ENCODE data around the gene SF3A2. TPM values are rescaled to one million over a fixed set of nuclear protein-coding genes. Genes with fewer than 3 reads are reported as not detected.
"Not testable (repeated sequence)": the region's sequence is repeated elsewhere in the genome, so short reads cannot be mapped to it uniquely, and the experiment has no call there.

Gene SF3A2
- total RNA-seq, 4 donors from 2014 or later = 25.7 to 39.8 (median 30.3) TPM

DNA sequence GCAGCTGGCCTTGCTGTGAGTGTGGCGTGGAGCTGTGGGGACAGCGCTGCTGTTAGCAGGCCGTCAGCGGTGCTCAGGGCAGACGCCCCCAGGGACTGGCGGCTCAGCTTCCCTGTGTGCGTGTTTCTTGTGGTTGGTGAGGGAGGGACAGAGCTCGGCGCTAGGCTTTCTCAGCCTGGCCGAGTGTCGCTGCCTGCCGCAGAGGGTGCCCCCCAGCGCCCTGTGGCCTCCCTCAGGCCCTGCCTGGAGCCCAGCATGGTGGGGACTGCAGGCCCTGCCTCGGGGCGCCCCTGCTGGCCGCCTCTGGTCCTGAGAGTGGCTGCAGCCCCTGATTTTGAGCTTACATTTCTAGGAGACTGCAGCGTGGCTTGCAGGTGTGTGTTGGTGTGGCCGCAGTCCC, 37.4 kb upstream of the SF3A2 start:
- no peaks in the 10 kb centered on the region for H3K4me1 ChIP-seq
- no peak overlapping the region for H3K27ac ChIP-seq
- peaks cover 17 to 24% of the 10 kb centered on the region in 2 donors for H3K36me3 ChIP-seq
- H3K27me3 ChIP-seq = no peaks in the 10 kb centered on the region
- intact Hi-C loops (cut with DNase I) = no loop called here
- 77% methylated on average over 14 of the region's 18 CpGs; no CpG with 5 or more reads in 1 of the 2 donors for WGBS, 2 donors
- DNase-seq = no peak
- TF ChIP-seq POLR2A (IDR thresholded peaks at IDR 0.05) = no peak
- TF ChIP-seq, protein P1, sequence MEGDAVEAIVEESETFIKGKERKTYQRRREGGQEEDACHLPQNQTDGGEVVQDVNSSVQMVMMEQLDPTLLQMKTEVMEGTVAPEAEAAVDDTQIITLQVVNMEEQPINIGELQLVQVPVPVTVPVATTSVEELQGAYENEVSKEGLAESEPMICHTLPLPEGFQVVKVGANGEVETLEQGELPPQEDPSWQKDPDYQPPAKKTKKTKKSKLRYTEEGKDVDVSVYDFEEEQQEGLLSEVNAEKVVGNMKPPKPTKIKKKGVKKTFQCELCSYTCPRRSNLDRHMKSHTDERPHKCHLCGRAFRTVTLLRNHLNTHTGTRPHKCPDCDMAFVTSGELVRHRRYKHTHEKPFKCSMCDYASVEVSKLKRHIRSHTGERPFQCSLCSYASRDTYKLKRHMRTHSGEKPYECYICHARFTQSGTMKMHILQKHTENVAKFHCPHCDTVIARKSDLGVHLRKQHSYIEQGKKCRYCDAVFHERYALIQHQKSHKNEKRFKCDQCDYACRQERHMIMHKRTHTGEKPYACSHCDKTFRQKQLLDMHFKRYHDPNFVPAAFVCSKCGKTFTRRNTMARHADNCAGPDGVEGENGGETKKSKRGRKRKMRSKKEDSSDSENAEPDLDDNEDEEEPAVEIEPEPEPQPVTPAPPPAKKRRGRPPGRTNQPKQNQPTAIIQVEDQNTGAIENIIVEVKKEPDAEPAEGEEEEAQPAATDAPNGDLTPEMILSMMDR (IDR thresholded peaks at IDR 0.05) = no peak
- H3K4me3 ChIP-seq (replicated peaks in 1 of 3) = no peak overlapping the region
- H3K9me3 ChIP-seq = no peaks in the 10 kb centered on the region

DNA sequence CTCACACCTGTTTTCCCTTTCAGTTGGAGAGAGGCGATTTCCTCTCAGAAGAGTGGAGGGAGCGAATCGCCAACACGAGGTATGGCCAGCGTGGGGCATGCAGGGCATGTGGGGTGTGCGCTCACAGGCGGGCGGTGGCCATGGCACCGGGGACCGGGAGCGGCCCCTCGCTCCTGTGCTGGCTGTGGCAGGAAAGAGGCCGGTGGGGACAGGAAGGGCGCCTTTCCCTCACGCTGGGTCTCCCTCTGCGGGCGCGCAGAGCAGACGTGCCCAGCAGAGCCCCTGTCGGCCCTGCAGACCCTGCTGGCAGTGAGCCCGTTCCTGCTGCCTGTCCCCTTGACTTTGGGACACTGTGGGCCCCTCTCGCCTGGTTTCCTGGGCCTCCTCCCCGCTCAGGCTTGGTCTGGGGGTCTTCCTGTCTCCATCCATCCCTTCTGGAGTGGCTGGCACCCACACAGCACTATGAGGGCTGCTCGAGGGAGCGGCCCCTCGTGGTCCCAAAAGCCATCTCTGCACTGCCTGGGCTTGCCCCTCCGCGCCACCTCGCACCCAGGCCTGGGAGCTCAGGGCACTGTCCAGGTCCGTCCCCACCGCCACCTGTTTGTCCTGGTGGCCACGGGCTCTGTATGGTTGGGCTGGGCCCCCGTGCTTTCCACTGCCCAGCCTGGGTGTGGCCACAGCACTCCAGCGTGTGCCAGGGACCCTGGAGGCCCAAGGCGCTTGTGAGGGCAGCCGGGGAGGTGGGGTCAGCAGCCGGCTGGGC, 36.6 kb upstream of the SF3A2 start:
- no peak for DNase-seq
- Histone ChIP-seq H3K27me3 (no peaks in the 10 kb centered on the region), H3K4me3 (replicated peaks in 1 of 3) (no peak overlapping the region), H3K4me1 (no peaks in the 10 kb centered on the region), H3K27ac (no peak overlapping the region), H3K36me3 (peaks cover 9 to 16% of the 10 kb centered on the region in 2 donors), H3K9me3 (no peaks in the 10 kb centered on the region)
- TF ChIP-seq, protein P1 (IDR thresholded peaks at IDR 0.05) = no peak
- TF ChIP-seq POLR2A (IDR thresholded peaks at IDR 0.05) = no peak
- WGBS, 2 donors = 90 to 95% methylated on average over 24 to 34 of the region's 37 CpGs
- intact Hi-C loops (cut with DNase I) = no loop called here

- H3K9me3 ChIP-seq = not testable (repeated sequence)
- WGBS, 2 donors = 96 to 97% methylated on average over 44 to 50 of the region's 50 CpGs
- peaks cover 1 to 13% of the 10 kb centered on the region in 2 donors for H3K36me3 ChIP-seq
Observed at GRCh38 chr19:2200624-2201294, 35.9 kb upstream of the SF3A2 start.

DNA sequence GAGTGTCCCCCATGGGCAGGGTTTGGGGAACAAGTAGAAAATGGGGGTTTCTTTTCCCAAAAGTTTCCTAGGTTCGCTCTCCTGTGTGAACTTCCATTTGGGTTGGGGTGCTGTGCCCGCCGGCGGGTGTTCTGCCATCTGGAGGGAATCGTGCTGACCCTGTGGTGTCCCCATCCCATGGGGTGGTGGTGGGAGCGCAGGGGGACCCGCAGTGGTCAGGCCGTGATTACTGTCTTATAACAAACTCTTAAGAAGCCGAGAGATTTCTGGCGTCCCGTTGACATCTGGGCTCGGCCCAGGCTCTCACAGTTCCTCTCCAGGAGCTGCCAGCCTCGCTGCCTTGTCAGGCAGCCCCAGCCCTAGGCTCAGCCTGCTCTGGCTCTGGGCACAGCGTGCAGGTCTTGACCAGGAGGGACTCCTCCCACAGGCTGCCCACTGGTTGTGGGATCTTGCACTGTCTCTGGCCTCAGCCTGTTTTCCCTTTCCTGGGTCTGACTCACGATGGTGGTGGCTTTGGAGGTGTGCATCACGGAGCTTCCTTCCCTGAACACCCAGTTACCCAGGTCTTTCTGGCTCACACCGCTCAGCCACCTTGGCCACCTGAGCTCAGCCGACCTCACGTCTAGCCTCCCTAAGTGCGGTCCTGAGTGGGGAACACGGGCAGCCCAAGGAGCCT, 35.0 kb upstream of the SF3A2 start:
- intact Hi-C loops (cut with DNase I) = no loop called here
- WGBS, 2 donors = 94 to 95% methylated on average over 14 to 19 of the region's 21 CpGs
- H3K27me3 ChIP-seq = no peaks in the 10 kb centered on the region
- H3K36me3 ChIP-seq = peaks cover 1 to 5% of the 10 kb centered on the region in 2 donors
- no peak overlapping the region for H3K27ac ChIP-seq
- H3K9me3 ChIP-seq = no peaks in the 10 kb centered on the region
- DNase-seq = no peak
- TF ChIP-seq POLR2A (IDR thresholded peaks at IDR 0.05) = no peak
- TF ChIP-seq, protein P1 (IDR thresholded peaks at IDR 0.05) = no peak
- no peaks in the 10 kb centered on the region for H3K4me1 ChIP-seq
- H3K4me3 ChIP-seq (replicated peaks in 1 of 3) = no peak overlapping the region

More at GRCh38 chr19:2200624-2201294, 35.9 kb upstream of the SF3A2 start:
- H3K4me1 ChIP-seq; intact Hi-C loops (cut with DNase I); H3K27ac ChIP-seq; DNase-seq; H3K4me3 ChIP-seq (replicated peaks in 1 of 3); H3K27me3 ChIP-seq: not testable (repeated sequence)

DNA sequence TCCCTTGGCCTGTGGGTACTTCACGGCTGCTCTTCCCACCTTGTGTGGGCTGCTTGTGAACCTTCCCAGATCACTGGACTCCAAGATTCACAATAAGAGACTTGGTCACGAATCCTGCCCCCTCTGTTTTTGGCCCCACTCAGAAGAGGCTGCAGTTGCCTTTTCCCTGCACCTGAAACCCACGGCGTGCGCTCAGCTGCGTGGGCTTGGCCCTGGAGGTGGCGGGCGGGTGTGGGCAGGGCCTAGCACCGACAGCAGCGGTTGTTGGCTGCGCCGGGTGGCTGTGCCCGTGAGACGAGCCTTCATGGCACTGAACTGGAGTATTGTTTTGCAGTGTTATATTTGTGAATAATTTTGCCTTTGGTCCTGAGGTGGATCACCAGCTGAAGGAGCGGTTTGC, 34.3 kb upstream of the SF3A2 start:
- Histone ChIP-seq H3K4me1 (no peaks in the 10 kb centered on the region), H3K36me3 (peaks cover 6 to 8% of the 10 kb centered on the region in 2 donors), H3K4me3 (replicated peaks in 1 of 3) (no peak overlapping the region), H3K27me3 (no peaks in the 10 kb centered on the region), H3K9me3 (no peaks in the 10 kb centered on the region), H3K27ac (no peak overlapping the region)
- intact Hi-C loops (cut with DNase I) = no loop called here
- TF ChIP-seq POLR2A (IDR thresholded peaks at IDR 0.05) = no peak
- TF ChIP-seq, protein P1 (IDR thresholded peaks at IDR 0.05) = no peak
- no peak for DNase-seq
- 92% methylated on average over 9 to 15 of the region's 15 CpGs for WGBS, 2 donors
